Upper lobe of right lung (tissue), 1 donor: ENCODE results near the gene CPVL. TPM values are rescaled to one million over a fixed set of nuclear protein-coding genes. Genes with fewer than 3 reads are reported as not detected.

Source experiments
- ATAC-seq: fragments of 200-7000 bp; cut with Tn5 transposase; one replicate; pipeline ENCODE4 v1.9.1; 2020; ENCODE audit warnings: mild to moderate bottlenecking, moderate library complexity
- DNase-seq: peaks from one replicate; pipeline ENCODE4 v3.0.0-alpha.2; 2020
- H3K27ac ChIP-seq: fragments of 200-600 bp; one replicate; pipeline ENCODE4 v1.8.0; 2022
- H3K27me3 ChIP-seq: fragments of 200-600 bp; one replicate; pipeline ENCODE4 v1.8.0; 2022; ENCODE audit warnings: mild to moderate bottlenecking
- H3K36me3 ChIP-seq: fragments of 200-600 bp; one replicate; pipeline ENCODE4 v1.8.0; 2022
- H3K4me1 ChIP-seq: fragments of 200-600 bp; one replicate; pipeline ENCODE4 v1.8.0; 2022
- H3K4me3 ChIP-seq: fragments of 200-600 bp; one replicate; pipeline ENCODE4 v1.8.0; 2022; ENCODE audit warnings: mild to moderate bottlenecking
- H3K9me3 ChIP-seq: fragments of 200-600 bp; one replicate; pipeline ENCODE4 v1.8.0; 2022
- CTCF ChIP-seq: fragments of 200-600 bp; IDR thresholded peaks from one replicate; pipeline ENCODE4 v1.8.0; 2022; ENCODE audit warnings: antibody characterized with exemption
- intact Hi-C: fragments of 100-400 bp; cut with DNase I; formaldehyde crosslinking; loops from one replicate; pipeline ENCODE4 v1.11.0; 2022
- total RNA-seq: library from RNA; stranded (reverse); fragmentation: NEBNext Ultra II Directional; extraction: Animal tissue kit (Norgen Biotek cat#: 25700); gene quantifications from one replicate; pipeline ENCODE4 v1.2.1, GENCODE V29; 2021
- donor health status: DM: no; HTN: yes; CAD: no; lungs with severe emphysema.

Gene CPVL
- total RNA-seq, 1 donor from 2014 or later: 31.9 TPM

DNA sequence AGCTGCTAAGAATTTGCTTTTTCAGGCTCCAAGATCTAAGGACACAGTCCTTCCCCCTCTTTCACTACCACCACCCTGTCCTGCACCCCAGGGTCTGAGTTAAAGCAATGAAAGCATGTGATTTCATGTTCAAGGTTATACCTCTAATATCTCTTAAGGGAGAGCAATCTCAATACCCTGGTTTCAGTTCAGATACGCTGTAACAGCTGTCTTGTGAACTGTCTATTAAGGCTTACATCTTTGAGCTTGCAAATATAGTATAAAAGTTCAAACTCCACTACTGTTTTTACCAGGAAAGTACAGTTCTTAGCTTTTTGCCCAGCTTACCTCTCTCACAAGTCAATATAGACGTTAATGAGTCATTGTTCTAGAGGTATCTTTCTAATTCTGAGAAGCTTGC lies 2.6 kb downstream of the CPVL start:
- peaks cover 20% of the 10 kb centered on the region for H3K27me3 ChIP-seq
- no peak for DNase-seq
- no peak overlapping the region for H3K4me3 ChIP-seq
- no peak for ATAC-seq
- no peaks in the 10 kb centered on the region for H3K9me3 ChIP-seq
- no peak for TF ChIP-seq CTCF
- H3K4me1 ChIP-seq: no peaks in the 10 kb centered on the region
- H3K27ac ChIP-seq: no peak overlapping the region
- H3K36me3 ChIP-seq: no peaks in the 10 kb centered on the region
- intact Hi-C loops: no loop called here

DNA sequence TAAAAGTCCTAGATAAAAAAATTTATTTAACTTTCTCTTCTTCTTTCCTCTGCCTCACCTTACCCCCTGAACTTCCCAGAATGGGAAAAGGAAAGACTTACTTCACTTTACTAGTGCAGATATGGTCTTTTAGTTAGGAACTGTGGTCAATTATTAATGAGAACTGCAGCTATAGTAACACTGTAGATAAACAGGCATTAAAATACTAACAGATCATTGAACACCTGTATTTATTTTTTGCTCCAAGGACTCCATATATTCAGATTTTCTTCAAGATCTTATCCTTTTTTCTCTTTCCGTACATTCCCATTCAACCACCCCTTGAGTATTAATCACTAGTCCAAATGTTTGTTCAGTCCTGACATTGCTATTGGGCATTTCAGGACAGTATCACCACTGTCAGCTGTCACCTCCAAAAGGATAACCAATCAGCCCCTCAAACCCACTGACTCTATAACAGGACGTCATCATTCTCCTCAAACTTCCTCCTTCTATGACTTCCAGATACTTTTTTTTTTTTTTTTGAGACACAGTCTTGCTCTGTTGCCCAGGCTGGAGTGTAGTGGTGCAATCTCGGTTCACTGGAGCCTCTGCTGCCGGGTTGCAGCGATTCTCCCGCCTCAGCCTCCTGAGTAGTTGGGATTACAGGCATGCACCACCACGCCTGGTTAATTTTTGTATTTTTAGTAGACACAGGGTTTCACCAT lies 4.2 kb downstream of the CPVL start:
- intact Hi-C loops: no loop called here
- no peak for DNase-seq
- Histone ChIP-seq H3K9me3 (no peaks in the 10 kb centered on the region), H3K27ac (no peak overlapping the region), H3K4me1 (no peaks in the 10 kb centered on the region), H3K4me3 (no peak overlapping the region), H3K36me3 (no peaks in the 10 kb centered on the region), H3K27me3 (peaks cover 17% of the 10 kb centered on the region)
- TF ChIP-seq CTCF: no peak
- ATAC-seq: no peak

DNA sequence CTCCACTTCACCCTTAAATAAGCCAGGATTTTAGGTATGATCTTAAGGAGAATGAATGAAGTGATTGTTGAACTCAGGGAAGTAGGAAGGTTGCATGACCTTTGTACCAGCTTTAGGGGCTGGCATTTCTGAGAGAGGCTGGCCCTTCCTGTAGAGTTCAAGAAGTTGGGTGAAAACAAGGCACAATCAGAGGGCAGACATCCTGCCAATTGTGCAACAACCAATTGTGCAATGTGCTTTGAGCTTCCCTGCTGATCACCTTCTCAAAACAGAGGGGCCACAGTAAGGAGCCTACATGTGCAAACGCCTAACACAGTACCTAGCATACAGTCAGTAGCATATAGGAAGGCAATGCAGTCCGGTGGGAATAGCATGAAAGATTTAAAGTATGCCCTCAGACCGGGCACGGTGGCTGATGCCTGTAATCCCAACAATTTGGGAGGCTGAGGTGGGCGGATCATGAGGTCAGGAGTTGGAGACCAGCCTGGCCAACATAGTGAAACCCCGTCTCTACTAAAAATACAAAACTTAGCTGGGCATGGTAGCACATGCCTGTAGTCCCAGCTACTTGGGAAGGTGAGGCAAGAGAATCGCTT lies 5.4 kb downstream of the CPVL start:
- peak; percentile 51 for ATAC-seq
- H3K27me3 ChIP-seq: peaks cover 15% of the 10 kb centered on the region
- H3K27ac ChIP-seq: no peak overlapping the region
- no peak overlapping the region for H3K4me3 ChIP-seq
- H3K9me3 ChIP-seq: no peaks in the 10 kb centered on the region
- H3K36me3 ChIP-seq: no peaks in the 10 kb centered on the region
- DNase-seq: no peak
- H3K4me1 ChIP-seq: no peaks in the 10 kb centered on the region
- no peak for TF ChIP-seq CTCF
- intact Hi-C loops: no loop called here

DNA sequence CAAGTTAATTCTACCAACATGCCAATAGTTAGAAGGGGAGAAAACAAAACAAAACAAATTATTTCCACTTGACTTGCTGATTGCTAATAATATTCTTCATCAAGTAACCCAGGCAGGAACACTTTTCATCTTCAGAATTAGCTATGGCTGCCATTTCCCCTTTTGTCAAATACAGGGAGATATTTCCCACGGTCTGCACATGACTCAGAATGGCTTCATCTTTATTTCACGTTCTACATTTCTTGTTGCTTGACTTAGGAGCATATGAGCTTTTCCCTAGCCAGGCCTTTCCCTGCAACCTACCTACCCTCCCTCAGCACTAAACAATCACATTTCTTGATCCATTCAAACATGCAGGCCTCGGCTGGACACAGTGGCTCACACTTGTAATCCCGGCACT lies 6.5 kb downstream of the CPVL start:
- TF ChIP-seq CTCF: no peak
- H3K27me3 ChIP-seq: peaks cover 3% of the 10 kb centered on the region
- H3K36me3 ChIP-seq: no peaks in the 10 kb centered on the region
- no peak for DNase-seq
- no peak for ATAC-seq
- intact Hi-C loops: no loop called here
- H3K4me3 ChIP-seq: no peak overlapping the region
- no peaks in the 10 kb centered on the region for H3K9me3 ChIP-seq
- H3K27ac ChIP-seq: no peak overlapping the region
- no peaks in the 10 kb centered on the region for H3K4me1 ChIP-seq

DNA sequence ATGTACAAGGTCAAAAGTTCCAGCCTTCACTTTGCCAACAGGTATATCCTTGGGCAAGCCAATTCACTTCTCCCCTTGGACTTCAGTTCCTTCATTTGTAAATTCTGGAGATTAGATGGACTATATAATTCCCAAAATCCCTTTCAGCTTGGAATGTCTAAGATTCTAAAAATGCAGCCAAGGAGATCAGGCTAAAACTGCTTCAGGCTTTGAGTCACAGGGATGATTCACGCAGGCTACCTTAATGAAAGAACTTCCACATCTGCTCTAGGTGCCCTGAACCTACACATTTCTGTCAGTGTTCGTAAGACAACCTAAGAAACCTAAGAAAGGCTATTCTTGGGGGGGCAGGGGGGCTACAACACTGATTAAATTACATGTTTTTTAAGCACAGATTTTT lies 7.1 kb downstream of the CPVL start:
- no peaks in the 10 kb centered on the region for H3K9me3 ChIP-seq
- no peak for DNase-seq
- no peak overlapping the region for H3K27ac ChIP-seq
- no peak overlapping the region for H3K4me3 ChIP-seq
- H3K4me1 ChIP-seq: no peaks in the 10 kb centered on the region
- no peak for TF ChIP-seq CTCF
- no peaks in the 10 kb centered on the region for H3K36me3 ChIP-seq
- no peaks in the 10 kb centered on the region for H3K27me3 ChIP-seq
- ATAC-seq: no peak
- intact Hi-C loops: no loop called here
